ES-I3 (cell line): ENCODE data around the gene FGFR3.
"Not testable (repeated sequence)": the region's sequence is repeated elsewhere in the genome, so short reads cannot be mapped to it uniquely, and the experiment has no call there.

ENCODE experiments used
- H3K36me3 ChIP-seq: 2 replicates; pipeline ENCODE4 v1.6.1; 2013; ENCODE audit warnings: mild to moderate bottlenecking, low read length, control low read depth, moderate library complexity; ENCODE audit not compliant: insufficient read depth
- H3K4me1 ChIP-seq: 2 replicates; pipeline ENCODE4 v1.6.1; 2013; ENCODE audit warnings: mild to moderate bottlenecking, control low read depth, low read length; ENCODE audit not compliant: insufficient read depth
- H3K9ac ChIP-seq: 2 replicates; pipeline ENCODE4 v1.6.1; 2013; ENCODE audit warnings: low read depth, mild to moderate bottlenecking, low read length, moderate library complexity
- H3K9me3 ChIP-seq: 2 replicates; pipeline ENCODE4 v1.6.1; 2013; ENCODE audit warnings: mild to moderate bottlenecking, low read length, moderate library complexity; ENCODE audit not compliant: control insufficient read depth, insufficient read depth

The FGFR3 gene

GRCh38 chr4:1831331-1831730, 38.2 kb downstream of the FGFR3 start:
- Histone ChIP-seq H3K9me3 (no peaks in the 10 kb centered on the region), H3K4me1 (0 out of 2 replicates have a peak, but pooled peaks cover 3% of the 10 kb centered on the region), H3K36me3 (peaks cover 15% of the 10 kb centered on the region), H3K9ac (no peak overlapping the region)

- Histone ChIP-seq H3K9me3 (no peaks in the 10 kb centered on the region), H3K9ac (no peak overlapping the region), H3K36me3 (peaks cover 15% of the 10 kb centered on the region), H3K4me1 (0 out of 2 replicates have a peak, but pooled peaks cover 3% of the 10 kb centered on the region)
Observed at GRCh38 chr4:1832690-1833089, 39.6 kb downstream of the FGFR3 start.

- 0 out of 2 replicates have a peak, but pooled peaks cover 3% of the 10 kb centered on the region for H3K4me1 ChIP-seq
- H3K9me3 ChIP-seq, result no peaks in the 10 kb centered on the region
- H3K36me3 ChIP-seq, result peaks cover 15% of the 10 kb centered on the region
- no peak overlapping the region for H3K9ac ChIP-seq
Observed at GRCh38 chr4:1833307-1834046, 40.4 kb downstream of the FGFR3 start.

- Histone ChIP-seq H3K4me1 (0 out of 2 replicates have a peak, but pooled peaks cover 3% of the 10 kb centered on the region), H3K9me3 (no peaks in the 10 kb centered on the region), H3K36me3 (peaks cover 15% of the 10 kb centered on the region), H3K9ac (no peak overlapping the region)
Observed at GRCh38 chr4:1834047-1834775, 41.1 kb downstream of the FGFR3 start.

GRCh38 chr4:1835836-1836235, 42.7 kb downstream of the FGFR3 start:
- not testable (repeated sequence) for H3K9me3 ChIP-seq, H3K4me1 ChIP-seq, H3K9ac ChIP-seq
- H3K36me3 ChIP-seq, result peaks cover 13% of the 10 kb centered on the region

GRCh38 chr4:1836650-1837049, 43.6 kb downstream of the FGFR3 start:
- Histone ChIP-seq H3K4me1 (no peaks in the 10 kb centered on the region), H3K9ac (no peak overlapping the region), H3K36me3 (peaks cover 9% of the 10 kb centered on the region), H3K9me3 (no peaks in the 10 kb centered on the region)

- Histone ChIP-seq H3K4me1 (no peaks in the 10 kb centered on the region), H3K36me3 (peaks cover 9% of the 10 kb centered on the region), H3K9ac (no peak overlapping the region), H3K9me3 (no peaks in the 10 kb centered on the region)
Observed at GRCh38 chr4:1837069-1837468, 44.0 kb downstream of the FGFR3 start.

GRCh38 chr4:1839282-1839681, 46.2 kb downstream of the FGFR3 start:
- Histone ChIP-seq H3K36me3 (no peaks in the 10 kb centered on the region; the same call in 1 of the 2 replicates), H3K9ac (no peak overlapping the region), H3K9me3 (no peaks in the 10 kb centered on the region), H3K4me1 (no peaks in the 10 kb centered on the region)

GRCh38 chr4:1841201-1841886, 48.3 kb downstream of the FGFR3 start:
- H3K9ac ChIP-seq, result no peak overlapping the region
- no peaks in the 10 kb centered on the region; the same call in 1 of the 2 replicates for H3K36me3 ChIP-seq
- no peaks in the 10 kb centered on the region for H3K4me1 ChIP-seq
- H3K9me3 ChIP-seq, result no peaks in the 10 kb centered on the region

GRCh38 chr4:1841887-1842210, 48.8 kb downstream of the FGFR3 start:
- no peaks in the 10 kb centered on the region for H3K4me1 ChIP-seq
- H3K9me3 ChIP-seq, result no peaks in the 10 kb centered on the region
- no peak overlapping the region for H3K9ac ChIP-seq
- no peaks in the 10 kb centered on the region; the same call in 1 of the 2 replicates for H3K36me3 ChIP-seq

- no peaks in the 10 kb centered on the region for H3K4me1 ChIP-seq
- no peaks in the 10 kb centered on the region; the same call in 1 of the 2 replicates for H3K36me3 ChIP-seq
- no peak overlapping the region for H3K9ac ChIP-seq
- H3K9me3 ChIP-seq, result no peaks in the 10 kb centered on the region
Observed at GRCh38 chr4:1842339-1842895, 49.3 kb downstream of the FGFR3 start.

- H3K36me3 ChIP-seq, result no peaks in the 10 kb centered on the region; the same call in 1 of the 2 replicates
- H3K9ac ChIP-seq, result no peak overlapping the region
- no peaks in the 10 kb centered on the region for H3K9me3 ChIP-seq
- no peaks in the 10 kb centered on the region for H3K4me1 ChIP-seq
Observed at GRCh38 chr4:1842993-1843448, 49.9 kb downstream of the FGFR3 start.

- H3K36me3 ChIP-seq, result no peaks in the 10 kb centered on the region; the same call in 1 of the 2 replicates
- no peaks in the 10 kb centered on the region for H3K9me3 ChIP-seq
- H3K4me1 ChIP-seq, result no peaks in the 10 kb centered on the region
- no peak overlapping the region for H3K9ac ChIP-seq
Observed at GRCh38 chr4:1843852-1844251, 50.8 kb downstream of the FGFR3 start.

GRCh38 chr4:1844618-1845017, 51.5 kb downstream of the FGFR3 start:
- H3K9me3 ChIP-seq, H3K36me3 ChIP-seq: not testable (repeated sequence)

More at GRCh38 chr4:1844618-1845017, 51.5 kb downstream of the FGFR3 start:
- not testable (repeated sequence) for H3K9ac ChIP-seq, H3K4me1 ChIP-seq
